NCI-H1417 treated with DMSO at 0.1 percent for 48 hours (cell line): Measurements from ENCODE around the gene STYXL1.
"Not testable (repeated sequence)": the region's sequence is repeated elsewhere in the genome, so short reads cannot be mapped to it uniquely, and the experiment has no call there.

Experiments
- DNase-seq: peaks from one replicate; lab custom pipeline; 2025; lab: John Stamatoyannopoulos, UW

Gene STYXL1

DNA sequence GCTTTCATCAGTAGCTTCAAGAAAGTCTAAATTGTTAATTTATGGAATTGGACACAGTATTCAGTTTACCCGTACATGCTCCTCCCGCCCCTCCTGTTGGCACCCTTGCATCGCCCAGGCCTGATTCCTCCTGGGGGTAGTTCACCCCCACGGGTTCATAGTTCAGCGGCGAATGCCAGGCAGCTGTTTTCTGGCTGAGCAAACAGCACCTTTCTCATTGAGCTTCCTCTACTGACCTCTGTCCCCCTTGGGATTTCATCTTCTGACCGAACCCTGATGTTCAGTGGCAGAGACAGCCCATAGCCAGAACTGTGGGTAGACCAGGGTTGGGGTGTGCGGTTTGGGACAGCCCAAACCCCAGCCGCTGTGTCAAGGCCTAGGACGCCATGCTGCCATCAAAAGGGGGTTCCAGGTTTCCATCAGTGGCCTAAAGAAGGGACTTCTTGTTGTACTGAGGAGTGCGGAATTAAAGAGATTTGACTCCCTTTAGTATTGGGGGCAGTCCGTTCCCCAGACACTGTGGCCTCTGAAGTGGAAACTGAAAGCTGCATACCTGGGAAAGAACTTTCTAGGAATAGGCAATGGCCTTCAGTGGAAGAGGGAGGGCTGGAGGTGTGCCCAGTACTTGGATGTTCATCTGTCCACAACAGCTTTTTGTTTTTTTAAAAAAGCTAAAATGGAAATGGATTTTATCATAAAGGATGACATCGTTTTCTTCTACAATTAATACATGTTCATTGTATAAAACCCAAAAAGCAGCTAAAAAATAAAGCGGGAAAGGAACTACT, 19.1 kb upstream of the STYXL1 start:
- no peak for DNase-seq

DNA sequence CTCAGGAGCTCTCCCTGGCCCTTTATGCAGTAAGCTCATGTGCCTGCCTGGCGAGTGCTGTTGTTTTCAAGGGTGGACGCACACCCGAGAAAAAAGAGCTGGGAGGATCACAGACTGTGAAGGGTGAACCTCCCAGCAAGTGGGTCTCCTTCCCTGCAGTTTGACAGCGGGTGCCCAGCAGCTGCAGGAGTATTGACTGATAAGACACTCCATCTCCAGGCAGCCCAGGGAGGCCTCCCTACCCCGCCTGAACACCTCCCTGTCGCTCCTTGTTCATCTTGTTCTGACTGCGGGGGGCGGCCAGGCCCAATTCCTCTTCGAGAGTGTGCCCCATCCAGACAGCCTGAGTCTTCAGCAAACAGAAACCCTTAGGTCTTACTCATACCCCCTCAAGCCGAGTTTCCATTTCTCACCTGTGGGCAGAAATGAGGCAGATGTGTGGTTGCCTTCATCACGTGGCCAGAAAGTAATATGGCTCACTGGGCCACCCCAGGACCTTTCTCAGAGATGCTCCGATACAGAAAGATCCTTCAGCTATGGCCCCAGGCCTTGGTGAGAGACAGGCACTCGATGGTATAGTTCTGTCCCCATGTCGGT, 17.3 kb upstream of the STYXL1 start:
- DNase-seq = no peak

DNA sequence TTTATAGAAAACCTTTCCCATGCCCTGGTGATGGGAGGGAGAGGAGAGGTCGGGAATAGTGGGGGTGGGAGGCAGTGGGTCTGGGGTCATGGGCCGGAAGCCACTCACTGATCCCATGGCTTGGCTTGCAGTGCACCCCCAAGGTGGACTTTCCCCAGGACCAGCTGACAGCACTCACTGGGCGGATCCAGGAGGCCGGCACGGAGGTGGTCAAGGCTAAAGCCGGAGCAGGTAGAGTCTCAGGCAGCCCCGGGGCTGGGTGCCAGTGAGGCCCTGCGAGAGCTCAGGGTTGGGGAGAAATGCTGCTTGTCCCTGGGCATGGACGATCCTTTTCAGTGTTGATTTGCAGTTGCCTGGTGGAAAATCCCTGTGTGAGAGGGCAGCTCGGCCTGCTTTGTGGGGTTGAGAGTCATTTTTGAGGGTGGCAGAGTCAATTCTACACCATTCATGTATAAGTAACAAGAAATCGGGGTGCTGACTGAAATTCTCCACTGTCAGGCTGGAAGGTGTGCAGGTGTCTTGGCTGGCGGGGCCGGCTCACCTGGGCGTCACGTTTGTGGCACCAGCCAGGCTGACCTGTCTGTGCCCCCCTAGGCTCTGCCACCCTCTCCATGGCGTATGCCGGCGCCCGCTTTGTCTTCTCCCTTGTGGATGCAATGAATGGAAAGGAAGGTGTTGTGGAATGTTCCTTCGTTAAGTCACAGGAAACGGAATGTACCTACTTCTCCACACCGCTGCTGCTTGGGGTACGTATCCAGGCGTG, 16.6 kb upstream of the STYXL1 start:
- no peak for DNase-seq

DNA sequence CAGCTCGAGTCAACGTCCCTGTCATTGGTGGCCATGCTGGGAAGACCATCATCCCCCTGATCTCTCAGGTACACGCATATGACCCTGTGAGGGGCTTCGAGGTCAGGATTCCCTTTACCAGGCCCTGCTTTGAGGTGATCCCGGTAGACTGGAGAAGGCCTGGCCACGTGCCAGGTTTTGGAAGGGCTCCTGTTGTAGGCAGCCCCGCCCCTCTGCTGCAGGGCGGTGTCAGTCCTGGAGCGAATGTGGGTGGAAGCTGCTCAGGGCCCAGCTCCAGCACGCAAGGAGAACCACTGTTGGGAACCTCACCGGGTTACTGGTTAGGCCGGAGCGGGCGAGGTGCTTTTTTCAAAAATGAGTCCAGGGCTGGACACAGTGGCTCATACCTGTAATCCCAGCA, 15.7 kb upstream of the STYXL1 start:
- DNase-seq = no peak

DNA sequence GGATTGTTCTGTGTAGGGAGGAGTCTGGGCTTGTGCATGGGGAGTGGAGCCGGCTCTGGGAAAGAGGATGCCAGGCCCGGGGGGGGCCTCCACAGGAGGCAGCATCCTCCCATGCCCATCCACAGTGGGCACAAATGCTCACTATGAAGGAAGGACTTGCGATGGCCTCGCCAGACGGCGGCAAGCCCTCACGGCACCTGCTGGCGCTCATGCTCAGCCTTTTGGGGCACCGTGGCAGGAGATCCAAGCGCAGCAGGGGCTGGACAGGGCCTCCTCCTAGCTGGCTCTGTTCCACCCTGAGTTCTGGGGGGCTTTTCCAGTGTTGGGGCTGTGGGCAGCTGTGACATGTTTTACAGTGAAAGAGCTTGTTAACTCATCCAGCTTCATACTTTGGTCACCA, 15.3 kb upstream of the STYXL1 start:
- DNase-seq = no peak

DNA sequence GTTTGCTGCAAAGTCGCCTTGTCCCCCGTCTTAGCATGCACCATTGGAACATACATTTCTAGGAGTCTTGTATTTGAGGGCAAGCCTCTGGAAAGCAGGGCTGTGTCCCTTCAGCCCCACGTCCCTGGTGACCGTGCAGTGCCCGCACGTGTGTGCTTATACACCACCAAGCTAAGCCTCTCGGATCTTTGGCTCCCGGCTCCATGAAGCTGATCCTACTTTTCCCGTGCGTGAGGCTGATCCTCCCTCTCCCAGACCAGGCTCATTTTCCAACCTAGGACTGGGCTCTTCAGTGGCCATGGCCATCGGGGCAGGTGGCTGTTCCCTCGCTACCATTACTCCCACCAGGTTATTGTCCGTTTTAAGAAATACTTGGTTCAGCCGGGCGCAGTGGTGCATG, 14.5 kb upstream of the STYXL1 start:
- DNase-seq = no peak

DNA sequence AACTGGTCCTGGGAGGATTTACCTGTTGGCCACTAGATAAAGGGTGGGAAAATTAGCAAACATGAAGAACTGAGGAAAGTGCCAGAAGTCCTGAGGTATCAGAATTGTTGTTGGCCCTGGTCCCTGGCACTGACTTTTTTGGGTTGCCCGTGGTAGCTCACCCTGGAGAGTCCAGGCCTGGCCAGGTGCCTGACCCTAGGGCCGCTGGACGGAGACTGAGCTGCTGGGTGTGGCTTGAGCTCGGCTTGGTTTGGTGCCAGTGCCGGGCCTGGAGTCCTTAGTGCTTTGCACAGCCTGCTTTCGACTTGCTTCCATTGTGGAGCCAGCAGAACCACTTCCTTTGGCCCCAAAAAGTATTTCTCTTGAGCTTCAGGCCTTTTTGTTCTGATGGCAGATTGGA, 13.0 kb upstream of the STYXL1 start:
- DNase-seq = no peak

DNA sequence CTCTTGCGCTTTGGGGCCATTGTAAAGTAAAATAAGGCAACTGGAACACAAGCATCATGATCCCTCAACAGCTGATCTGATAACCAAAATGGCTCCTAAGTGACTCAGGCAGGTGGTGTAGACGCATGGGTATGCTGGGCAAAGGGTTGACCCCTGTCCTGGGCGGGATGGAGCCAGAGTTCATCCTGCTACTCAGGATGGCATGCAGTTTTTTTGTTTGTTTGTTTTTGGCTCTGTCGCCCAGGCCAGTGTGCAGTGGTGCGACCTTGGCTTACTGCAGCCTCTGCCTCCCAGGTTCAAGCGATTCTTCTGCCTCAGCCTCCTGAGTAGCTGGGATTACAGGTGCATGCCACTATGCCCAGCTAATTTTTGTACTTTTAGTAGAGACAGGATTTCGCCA, 10.9 kb upstream of the STYXL1 start:
- DNase-seq = not testable (repeated sequence)

DNA sequence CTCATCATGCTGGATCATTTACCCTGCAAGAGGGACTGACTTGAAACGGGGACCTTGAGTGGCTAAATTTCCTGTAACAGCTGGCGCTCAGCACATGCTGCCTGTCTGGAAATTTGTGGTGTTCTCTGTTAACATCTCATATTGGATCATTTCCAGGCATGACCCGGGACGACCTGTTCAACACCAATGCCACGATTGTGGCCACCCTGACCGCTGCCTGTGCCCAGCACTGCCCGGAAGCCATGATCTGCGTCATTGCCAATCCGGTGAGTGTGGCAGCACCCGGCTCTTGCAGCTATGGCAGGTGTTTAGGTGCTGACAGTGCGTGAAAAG, 10.0 kb upstream of the STYXL1 start:
- no peak for DNase-seq

DNA sequence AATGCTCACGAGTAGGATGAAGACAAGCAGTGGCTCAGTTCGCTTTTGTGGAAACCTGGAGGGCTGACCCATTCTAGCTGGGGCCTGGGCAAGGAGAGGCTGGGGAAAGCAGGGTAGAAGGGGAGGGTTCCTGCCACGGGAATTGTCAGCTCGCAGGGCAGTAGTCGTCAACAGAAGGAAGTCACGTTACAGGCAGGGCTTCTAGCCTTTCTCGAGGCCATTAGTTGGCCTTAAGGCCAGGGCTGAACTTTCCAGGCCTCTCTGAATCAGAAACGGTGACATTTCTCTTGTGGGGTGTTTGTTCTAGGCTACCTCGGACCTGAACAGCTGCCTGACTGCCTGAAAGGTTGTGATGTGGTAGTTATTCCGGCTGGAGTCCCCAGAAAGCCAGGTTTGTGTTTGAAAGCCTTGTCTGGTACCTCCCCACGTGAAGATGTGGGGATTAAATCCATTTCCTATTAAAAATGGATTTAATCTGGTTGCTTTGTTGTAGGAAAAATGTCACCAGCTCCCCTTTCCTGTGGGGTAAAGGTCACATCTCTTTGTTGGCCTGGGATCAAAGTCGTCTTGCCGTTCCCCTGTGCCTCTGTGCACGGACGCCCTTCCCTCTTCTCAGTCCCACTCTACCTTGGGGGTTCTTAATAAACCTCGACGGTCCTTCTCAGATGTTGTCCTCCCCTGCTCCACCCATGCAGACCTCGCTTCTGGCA, 9.5 kb upstream of the STYXL1 start:
- no peak for DNase-seq

DNA sequence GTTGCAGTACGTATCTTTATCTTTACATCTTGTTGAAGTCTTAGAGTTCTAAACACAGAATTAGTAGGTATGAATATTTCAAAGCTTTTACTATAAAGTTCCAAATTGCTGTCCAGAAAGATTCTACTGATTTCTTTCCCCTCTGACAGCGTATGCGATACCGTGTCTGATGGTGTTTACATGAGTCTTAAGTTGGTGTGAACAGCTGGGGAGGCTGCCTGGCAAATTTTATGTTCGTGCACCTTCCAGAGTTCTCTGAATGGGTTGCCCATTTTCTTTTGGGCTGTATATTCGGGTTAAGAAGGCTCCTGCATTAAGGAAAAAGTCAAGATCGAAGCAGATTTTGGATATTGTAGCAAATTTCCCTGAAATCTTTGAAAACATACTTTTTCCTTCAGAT, 8.4 kb upstream of the STYXL1 start:
- DNase-seq = no peak

DNA sequence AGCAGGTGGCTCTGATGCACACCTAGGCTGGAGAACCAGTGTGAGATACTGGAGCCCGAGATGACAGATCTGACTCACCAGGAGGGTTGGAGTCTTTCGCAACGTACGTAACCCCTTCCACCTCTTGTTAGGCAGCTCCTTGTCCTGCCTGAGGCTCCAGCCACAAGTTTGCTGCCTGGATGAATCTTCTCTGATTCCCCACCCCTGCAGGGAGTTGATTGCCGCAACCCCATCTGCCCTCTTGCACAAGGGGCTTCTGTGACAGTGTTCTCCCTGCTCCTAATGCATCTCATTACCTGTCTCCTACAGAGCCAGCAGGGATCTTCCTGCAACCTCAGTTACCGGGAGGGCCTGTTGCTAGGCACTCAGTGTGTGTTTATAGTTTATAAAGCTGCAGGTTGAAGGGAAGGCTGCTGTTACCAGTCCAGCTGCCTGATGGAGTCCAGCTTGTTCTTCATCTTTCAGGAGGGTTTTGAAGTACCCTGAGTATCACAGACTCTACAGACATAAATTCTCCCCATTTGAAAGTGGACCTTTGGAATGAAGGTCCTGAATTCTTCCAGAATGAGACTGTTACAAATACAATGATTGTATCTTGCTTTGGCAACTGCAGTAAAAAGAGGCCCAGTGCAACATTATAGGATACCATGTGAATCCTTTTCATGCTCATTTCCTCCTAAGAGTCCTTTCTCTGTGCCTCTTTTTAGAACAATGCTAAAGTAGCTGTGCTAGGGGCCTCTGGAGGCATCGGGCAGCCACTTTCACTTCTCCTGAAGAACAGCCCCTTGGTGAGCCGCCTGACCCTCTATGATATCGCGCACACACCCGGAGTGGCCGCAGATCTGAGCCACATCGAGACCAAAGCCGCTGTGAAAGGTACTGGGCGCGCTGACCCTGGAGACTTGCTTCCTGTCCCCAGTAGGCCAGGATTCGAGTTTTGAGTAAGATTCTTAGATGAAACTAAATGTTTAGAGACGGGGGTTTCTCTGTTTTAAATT, 6.6 kb upstream of the STYXL1 start:
- peak; percentile 20 for DNase-seq

DNA sequence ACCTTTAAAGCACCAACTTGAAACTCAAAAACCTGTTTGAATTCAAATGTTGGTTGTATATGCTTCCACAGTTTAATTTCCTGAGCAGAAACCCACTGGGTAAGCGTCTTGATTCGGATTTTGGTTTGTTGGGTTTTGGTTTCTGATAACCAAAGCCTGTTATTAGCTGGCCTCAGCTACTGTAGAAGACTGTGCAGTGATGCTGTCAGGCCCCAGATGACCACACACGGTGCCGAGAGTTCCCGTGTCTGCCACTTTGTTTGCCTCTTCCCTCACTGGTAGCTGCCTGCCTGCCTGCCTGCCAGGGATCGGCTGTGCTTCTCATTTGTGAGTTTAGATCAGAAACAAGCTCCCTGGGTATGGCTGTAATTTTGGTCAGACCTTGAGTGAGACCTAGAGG, 5.7 kb upstream of the STYXL1 start:
- DNase-seq = no peak

DNA sequence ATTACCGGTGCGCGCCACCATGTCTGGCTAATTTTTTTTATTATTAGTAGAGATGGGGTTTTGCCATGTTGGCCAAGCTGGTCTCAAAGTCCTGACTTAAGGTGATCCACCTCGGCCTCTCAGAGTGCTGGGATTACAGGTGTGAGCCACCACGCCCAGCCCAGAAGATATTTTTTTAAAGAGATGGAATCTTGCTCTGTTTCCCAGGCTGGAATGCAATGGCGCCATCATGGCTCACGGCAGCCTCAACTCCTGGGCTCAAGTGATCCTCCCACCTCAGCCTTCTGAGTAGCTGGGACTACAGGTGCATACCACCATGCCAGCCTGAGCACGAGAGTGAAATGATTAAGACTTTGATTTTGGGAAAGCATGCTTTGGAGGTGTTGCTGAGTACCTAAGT, 4.9 kb upstream of the STYXL1 start:
- not testable (repeated sequence) for DNase-seq

DNA sequence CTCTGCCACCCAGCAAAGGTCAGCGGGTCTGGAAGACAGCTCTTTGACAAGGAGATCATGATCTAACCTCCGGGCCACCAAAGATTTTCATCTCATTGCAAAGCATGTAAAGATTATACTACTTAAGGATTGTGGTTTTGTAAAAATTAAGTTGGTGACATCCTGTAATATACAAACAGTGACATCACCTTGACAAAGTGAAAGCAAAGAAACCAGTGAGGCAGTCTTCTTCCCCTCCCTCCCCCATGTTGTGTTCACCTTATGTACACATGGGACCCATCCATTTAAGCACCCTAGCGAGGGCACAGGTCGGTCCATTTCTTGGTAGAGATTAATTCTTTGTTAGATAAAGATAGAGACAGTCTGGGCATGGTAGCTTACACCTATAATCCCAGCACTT, 4.0 kb upstream of the STYXL1 start:
- DNase-seq = no peak

DNA sequence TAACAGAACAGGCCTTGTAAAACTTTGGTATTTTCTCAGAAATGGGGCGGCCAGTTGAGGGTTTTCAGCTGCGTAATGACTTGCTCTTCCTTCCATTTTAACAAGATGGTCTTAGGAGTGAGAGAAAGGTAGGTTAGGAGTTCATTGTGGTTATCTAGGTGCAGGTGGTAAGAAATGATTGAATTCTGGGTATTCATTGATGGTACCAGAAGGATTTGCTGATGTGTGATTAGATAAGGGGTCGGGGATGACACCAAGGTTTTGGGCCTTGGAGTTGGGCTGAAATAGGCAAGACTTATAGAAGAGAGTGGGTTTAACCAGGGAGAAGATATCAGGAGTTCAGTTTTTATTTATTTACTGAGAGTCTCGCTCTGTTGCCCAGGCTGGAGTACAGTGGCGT, 2.7 kb upstream of the STYXL1 start:
- DNase-seq = no peak

DNA sequence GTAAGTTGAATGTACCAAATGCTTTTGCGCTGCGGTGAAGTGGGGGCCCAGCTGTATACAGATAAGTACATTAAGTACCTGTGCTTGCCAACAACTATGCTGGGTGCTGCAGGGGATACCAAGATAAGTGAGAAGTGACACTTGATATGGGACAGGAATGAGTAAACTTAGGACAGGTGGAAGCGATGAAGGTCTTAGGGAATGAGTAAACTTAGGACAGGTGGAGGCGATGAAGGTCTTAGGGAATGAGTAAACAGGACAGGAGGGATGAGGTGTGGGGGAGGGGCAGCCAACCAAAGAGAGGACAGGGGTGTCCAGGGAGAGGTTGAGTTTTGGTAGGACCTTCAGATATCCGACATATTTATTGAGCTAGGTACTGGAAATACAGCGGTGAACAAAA, 1.5 kb upstream of the STYXL1 start:
- DNase-seq = no peak

DNA sequence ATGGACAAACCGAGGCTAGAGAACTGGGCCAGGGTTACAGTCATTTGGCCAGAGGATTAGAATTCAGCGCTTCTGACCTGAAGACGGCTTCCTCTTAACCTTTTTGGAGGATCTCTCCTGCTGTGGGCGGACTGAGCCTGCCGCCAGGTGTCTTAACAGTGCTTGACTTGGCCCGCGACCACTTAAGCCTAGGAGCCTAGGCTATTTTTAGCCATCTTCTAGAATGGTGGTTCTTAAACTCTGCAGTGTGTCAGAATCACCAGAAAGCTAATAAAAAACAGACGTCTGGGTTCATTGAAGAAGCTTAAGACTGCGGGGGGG, 828 bp upstream of the STYXL1 start:
- no peak for DNase-seq

DNA sequence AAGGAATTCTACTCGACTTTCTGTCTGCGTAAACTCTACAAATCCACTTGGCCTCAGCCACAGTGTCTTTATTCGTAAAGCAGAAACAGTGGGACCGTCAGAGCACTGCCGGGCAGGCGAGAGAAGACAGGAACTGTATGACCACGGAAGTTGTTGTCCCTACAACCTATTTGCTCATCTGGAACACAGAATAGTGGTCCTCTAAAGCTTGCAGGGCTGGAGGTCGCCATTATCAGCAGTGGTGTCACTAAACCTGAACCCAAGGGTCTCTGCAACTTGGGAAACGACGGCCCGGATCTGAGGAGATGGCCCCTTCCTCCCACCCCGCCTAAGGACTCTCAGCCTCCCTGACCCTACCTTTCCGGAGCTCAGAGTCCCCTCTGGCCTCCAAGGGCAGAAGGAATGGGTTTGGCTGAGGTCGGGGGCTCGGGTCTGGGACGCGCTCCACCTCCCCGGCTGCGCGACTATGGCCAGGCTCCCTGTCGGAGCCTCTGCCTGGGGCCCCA, 442 bp downstream of the STYXL1 start:
- no peak for DNase-seq

DNA sequence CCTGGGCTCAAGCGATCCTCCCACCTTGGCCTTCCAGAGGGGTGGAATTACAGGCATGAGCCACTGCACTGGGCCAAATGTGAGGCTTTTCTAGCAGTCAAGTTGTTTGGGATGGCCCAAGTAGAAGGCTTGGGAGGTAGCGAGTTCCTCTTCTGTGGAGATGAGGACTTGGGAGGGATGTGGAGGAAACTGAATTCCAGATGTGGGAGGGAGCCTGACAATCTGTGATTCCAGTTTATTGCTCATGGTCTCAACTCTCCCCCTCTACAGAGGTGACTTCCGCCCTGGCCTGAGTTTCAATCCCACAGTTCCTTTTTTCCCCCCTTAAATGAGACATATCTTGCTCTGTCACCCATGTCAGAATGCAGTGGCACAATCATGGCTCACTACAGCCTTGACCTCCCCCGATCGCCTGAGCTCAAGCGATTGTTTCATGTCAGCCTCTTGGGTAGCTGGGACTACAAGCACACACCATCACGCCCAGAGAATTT, 3.4 kb downstream of the STYXL1 start:
- no peak for DNase-seq

DNA sequence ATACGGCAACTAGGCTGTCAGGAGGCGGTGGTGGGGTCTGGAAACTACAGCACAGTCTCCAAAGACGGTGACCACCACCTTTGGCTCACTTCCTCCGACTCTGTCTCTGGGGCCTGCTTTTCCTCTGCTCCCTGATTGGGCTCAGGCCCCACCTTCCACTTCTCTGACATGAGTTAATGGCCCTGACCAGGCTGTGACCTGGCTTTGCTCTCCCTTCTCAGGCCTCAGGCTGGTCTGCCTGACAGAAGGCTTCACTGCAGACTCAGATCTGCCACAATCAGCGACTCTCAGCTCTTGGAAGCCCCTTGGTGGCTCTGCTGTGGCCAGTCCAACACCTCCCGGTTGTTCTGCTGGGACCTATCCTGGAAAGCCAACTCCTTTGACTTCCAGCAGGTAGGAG, 7.7 kb downstream of the STYXL1 start:
- DNase-seq = no peak
